HG02759 (cell line): Measurements from ENCODE around the gene TEX11.

Experiments used
- ATAC-seq: cut with Tn5 transposase; IDR thresholded peaks from one replicate; pipeline ENCODE4 v1.9.1; 2021; ENCODE audit warnings: mild to moderate bottlenecking, moderate library complexity; ENCODE audit not compliant: unreplicated experiment

The TEX11 gene

DNA sequence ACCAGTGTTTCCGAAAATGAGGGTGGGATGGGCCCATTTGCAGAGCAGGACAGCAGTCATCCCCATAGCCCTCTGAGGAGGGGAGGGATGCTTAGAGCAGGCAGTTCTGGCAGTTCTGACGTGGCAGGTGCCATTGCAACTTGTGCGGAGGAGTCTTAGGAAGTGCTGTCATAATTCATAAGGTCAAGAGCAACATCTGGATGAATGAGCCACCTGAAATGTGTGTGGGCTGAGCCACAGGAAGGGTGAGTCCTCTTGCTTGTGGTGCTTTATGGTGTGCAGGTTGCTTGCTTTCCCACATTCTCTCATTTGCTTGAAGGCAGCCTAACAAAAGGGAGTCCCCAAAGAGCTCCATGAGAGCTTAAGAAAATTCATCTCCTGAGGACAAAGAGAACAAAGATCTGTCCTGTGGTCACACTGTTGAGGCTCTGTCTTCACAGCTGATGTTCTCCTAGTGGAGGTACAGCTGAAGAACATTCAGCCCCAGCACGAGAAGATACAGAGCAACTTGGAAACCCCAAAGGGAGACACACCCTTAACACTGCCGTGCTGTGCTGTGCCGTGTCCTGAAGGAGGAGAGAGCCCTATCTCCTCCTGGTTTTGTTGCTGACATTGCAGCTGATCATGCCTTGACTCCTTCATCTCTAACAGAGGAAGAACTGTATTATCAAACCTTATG, 403.6 kb downstream of the TEX11 start:
- no peak for ATAC-seq

- no peak for ATAC-seq
These were observed 407.7 kb downstream of the TEX11 start for GRCh38 chrX:70500826-70501225.

GRCh38 chrX:70498129-70498528, 410.4 kb downstream of the TEX11 start:
- no peak for ATAC-seq

DNA sequence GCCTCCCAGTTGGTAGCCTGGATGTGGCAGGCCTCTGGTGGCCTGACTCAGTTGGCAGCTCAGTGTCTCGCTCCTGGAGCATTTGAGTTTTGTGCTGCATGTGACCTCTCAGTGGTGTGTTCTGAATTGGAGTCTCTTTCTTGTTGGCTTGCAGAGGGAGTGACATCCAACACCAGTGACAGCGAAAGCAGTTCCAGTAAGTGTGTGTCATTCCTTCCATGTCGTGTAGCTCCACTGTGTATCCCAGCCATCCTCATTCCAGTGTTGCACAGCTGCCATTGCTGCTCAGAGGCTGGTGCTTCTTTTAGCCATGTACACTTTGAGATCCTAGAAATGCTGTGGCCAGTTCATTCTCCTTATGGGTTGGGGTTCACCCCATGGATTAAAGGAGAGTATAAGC, 411.5 kb downstream of the TEX11 start:
- no peak for ATAC-seq

- no peak for ATAC-seq
These were observed 412.0 kb downstream of the TEX11 start for GRCh38 chrX:70496491-70496890.

DNA sequence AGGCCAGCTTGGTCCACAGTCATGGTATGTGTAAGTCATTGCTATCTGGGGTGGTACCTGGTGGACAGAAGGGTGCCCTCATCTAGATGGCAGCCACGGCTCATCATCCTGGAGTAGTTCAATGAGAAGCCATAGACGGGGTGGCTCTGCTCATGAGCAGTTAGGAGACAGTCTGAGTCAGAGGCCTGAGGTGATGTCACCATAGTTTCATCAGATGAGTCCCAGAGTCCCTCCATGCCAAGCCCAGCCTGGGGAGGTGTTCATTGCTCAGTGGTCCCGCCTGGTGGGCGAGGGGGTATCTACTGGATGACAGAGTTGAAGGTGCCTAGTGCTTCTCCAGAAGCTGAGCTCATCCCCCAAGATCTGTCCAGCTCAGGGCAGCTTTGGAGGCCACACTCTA, 414.1 kb downstream of the TEX11 start:
- no peak for ATAC-seq

GRCh38 chrX:70488856-70489255, 419.7 kb downstream of the TEX11 start:
- ATAC-seq: no peak

GRCh38 chrX:70485466-70485865, 423.0 kb downstream of the TEX11 start:
- no peak for ATAC-seq

DNA sequence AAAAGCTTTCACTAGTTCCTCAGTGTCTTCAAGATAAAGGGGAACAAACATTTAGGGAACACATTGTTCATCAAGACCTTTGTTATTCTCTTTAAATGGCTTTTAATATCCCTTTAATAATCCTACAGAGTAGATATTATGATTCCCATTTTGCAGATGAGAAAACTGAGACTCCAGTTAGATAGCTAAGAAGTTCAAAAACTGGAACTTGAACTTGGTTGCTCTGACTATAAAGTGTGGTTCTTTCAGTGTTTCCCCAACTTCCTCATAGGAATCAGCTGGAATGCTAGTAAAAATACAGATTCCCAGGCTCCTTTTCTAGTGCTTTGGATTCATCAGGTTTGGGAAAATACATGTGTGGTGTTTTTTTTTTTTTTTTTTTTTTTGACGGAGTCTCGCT, 426.2 kb downstream of the TEX11 start:
- no peak for ATAC-seq

DNA sequence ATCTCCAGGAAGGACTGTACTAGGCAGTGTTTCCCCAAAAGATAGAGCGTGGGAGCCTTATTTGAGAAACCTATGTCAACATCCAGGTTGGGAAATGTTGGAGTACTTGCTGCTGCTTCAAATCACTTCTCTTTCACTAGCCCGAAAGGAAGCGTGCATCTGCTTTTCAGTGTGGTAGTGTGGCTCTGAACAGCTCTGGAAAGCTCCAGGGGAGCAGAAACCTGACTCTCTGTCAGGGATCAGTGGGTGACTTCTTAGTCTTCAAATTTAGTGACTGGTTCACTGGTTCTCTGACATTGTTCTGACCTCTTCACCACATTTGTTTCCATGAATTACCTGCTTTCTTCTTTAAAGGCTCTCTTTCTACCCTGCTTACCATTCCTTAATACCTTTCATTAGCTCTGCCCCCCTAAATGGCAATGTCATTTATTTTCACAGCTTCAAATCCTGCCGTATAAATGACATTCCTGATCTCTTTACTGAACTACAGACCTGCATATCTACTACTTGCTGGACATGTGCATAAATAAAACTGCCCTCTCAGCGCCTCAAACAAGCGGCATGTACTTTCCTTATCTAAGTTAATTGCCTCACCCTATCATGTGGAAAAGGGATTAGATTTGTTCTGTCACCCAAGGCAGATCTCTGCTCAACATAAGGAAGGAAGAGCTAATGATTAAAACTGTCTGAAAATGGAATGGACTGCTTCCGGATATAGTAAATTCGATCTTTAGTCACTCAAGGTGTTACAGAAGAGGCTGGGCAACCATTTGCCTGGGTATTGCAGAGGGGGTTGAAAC, 426.8 kb downstream of the TEX11 start:
- ATAC-seq: no peak

DNA sequence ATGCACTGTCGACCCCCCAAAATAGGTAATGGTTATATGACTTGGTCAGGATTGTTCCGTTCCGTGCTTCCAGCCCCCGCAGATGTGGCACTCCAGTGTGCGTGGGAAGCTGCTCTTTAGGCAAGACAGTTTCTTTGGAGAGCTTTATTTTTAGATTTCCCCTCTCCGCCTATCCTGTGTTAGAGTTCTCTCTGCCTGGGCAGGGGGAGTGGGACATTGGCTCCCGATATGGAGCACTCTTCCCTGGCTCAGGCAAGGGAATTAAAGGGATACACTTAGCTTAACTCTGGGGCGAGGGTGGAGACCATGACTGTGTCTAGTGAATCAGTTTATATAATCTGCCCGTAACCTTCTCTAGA, 427.9 kb downstream of the TEX11 start:
- ATAC-seq: no peak

- ATAC-seq: no peak
These were observed 428.4 kb downstream of the TEX11 start for GRCh38 chrX:70479922-70480659.

DNA sequence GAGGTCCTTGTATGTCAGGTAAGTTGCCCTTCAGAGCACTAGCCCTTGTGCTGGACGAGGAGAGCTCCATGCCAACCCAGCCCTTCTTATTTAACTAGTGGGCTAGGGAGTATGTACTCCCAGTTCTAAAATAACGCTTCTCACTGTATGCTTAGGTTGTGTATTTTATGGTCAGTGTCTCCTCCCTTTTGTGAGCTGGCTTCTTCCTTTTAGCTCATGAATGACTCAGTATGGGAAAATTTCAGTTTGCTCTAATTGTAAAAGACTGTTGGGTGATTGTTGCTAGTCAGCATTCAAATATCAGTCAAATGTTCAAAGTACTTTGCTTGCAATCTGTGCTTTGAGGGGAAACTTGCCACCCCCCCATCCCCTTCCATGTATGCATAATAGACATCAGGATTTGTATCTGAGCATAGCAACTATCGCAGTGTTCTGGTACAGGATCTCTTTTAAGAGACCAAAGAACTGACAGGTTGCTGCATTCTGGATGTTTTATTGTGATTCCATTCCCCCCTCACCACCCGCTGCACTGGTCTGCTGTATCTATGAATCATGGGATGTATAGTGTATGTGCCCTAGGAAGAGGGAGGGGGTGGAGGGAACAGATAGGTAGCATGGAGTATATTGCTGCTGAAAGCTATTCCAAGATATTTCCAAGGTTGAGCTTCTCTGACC, 429.1 kb downstream of the TEX11 start:
- ATAC-seq: no peak
